DMS53 (cell line): Measurements from ENCODE around the gene CHRNB2.

Experiments
- DNase-seq: peaks from one replicate; lab custom pipeline; 2025; lab: John Stamatoyannopoulos, UW

CHRNB2 gene

GRCh38 chr1:154579374-154579773 lies 11.8 kb downstream of the CHRNB2 start:
- DNase-seq = no peak

GRCh38 chr1:154581766-154582165 lies 14.2 kb downstream of the CHRNB2 start:
- DNase-seq = no peak

GRCh38 chr1:154582885-154583284 lies 15.3 kb downstream of the CHRNB2 start:
- no peak for DNase-seq

GRCh38 chr1:154583773-154584172 lies 16.2 kb downstream of the CHRNB2 start:
- no peak for DNase-seq

GRCh38 chr1:154584267-154584994 lies 16.9 kb downstream of the CHRNB2 start:
- no peak for DNase-seq

- DNase-seq = no peak
Observed at GRCh38 chr1:154586231-154586630, 18.7 kb downstream of the CHRNB2 start.

GRCh38 chr1:154586641-154587040 lies 19.1 kb downstream of the CHRNB2 start:
- DNase-seq = no peak

GRCh38 chr1:154589780-154590179 lies 22.2 kb downstream of the CHRNB2 start:
- no peak for DNase-seq

- DNase-seq = no peak
Observed at GRCh38 chr1:154590756-154591155, 23.2 kb downstream of the CHRNB2 start.

- DNase-seq = no peak
Observed at GRCh38 chr1:154591206-154591605, 23.6 kb downstream of the CHRNB2 start.

GRCh38 chr1:154593390-154593789 lies 25.8 kb downstream of the CHRNB2 start:
- no peak for DNase-seq

- no peak for DNase-seq
Observed at GRCh38 chr1:154594811-154595210, 27.2 kb downstream of the CHRNB2 start.

GRCh38 chr1:154595621-154596020 lies 28.0 kb downstream of the CHRNB2 start:
- DNase-seq = no peak

GRCh38 chr1:154598871-154599635 lies 31.5 kb downstream of the CHRNB2 start:
- DNase-seq = no peak

- DNase-seq = no peak
Observed at GRCh38 chr1:154599658-154600057, 32.1 kb downstream of the CHRNB2 start.

GRCh38 chr1:154603317-154603716 lies 35.7 kb downstream of the CHRNB2 start:
- no peak for DNase-seq

GRCh38 chr1:154605534-154605933 lies 38.0 kb downstream of the CHRNB2 start:
- DNase-seq = no peak

GRCh38 chr1:154607106-154607608 lies 39.6 kb downstream of the CHRNB2 start:
- DNase-seq = peak; percentile 48

GRCh38 chr1:154607609-154608396 lies 40.2 kb downstream of the CHRNB2 start, which contains the start of gene ADAR:
Gene ADAR (minus strand): TSS chr1:154608186. CDS start chr1:154608006, 180 bp downstream.
- DNase-seq = peak; percentile 89

GRCh38 chr1:154608397-154609270 lies 41.1 kb downstream of the CHRNB2 start:
- DNase-seq = peak; percentile 84
